HG02763 (cell line): Measurements from ENCODE around the gene VWA1.
"Not testable (repeated sequence)": the region's sequence is repeated elsewhere in the genome, so short reads cannot be mapped to it uniquely, and the experiment has no call there.

ENCODE experiments used
- ATAC-seq: cut with Tn5 transposase; IDR thresholded peaks from one replicate; pipeline ENCODE4 v1.9.1; 2021; ENCODE audit warnings: mild to moderate bottlenecking, moderate library complexity; ENCODE audit not compliant: unreplicated experiment

Gene VWA1

DNA sequence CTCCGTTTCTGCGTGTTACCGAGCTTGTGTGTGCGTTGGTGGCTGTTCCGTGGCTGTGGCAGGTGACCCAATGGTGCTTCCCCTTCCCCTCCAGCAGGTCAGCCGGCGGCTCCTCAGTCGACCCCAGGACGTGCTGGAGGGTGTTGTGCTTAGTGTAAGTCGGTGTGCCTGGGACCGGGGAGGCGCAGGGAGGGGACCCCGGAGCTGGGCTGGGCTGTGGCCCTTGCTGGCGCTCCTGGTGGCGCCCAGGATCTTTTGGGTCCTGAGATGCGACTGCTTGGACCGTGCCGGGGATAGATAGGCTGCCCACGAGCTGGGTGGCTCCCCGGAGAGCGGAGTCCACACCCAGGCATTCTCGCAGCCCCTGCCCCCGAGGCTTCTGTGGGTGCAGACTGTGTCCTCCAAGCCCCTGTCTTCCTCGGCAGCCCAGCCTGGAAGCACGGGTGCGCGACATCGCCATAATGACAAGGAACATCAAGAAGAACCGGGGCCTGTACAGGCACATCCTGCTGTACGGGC, 19.9 kb downstream of the VWA1 start:
- ATAC-seq = no peak

DNA sequence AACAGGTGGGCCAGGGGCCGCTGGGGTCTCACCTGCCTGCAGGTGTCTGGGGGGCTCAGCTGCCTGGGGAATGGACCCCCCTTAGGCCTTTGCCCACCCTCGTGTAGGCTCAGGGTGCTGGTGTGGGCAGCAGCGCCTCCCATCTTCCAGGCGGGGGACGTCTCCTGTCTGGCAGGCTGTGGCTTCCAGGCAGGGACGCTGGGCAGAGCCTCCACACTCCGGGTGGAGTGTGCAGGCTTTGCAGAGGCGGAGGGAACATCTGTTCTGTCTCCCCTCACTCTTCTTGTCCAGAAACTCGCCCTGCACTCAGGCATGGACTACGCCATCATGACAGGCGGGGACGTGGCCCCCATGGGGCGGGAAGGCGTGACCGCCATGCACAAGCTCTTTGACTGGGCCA, 20.4 kb downstream of the VWA1 start:
- not testable (repeated sequence) for ATAC-seq

DNA sequence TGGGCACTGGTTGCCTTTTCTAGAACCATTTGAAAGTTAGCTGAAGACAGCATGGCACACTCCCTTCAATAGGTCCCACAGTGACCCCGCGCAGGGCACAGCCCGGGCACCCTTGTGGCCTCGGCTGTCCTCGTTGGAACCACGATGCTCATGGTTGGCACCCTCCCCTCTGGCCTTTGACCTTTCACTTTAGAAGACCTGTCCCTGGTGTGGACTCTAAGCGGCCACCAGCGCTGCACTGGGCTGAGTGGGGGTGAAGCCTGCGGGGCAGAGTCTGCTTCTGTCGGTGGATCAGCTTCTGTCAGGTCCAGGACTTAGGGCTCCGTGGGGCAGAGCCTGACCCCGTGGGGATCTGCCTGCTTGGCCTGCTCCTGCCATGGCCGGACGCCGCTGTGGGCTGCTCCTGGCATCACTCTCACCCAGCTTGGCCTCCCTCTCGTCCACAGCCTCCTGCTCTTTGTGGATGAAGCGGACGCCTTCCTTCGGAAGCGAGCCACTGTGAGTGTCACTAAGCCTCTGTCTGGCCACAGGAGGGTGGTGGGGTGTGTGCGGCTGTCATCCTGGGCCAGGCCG, 21.3 kb downstream of the VWA1 start:
- not testable (repeated sequence) for ATAC-seq

DNA sequence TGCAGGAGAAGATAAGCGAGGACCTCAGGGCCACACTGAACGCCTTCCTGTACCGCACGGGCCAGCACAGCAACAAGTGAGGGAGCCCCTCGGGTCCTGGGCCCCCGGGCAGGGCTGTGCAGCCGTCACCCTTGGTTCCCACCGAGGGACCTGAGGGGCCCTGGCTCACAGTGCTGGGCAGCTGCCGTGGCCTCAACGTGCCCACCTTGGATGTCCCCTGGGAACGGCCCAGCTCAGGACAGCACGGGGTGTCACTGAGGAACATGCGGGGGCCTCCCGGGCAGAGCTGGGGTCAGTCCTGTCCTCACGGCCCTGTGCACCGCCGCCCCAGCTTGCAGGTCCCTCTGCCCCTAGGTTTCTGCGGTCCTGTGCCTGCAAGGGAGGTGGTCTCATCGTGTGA, 23.7 kb downstream of the VWA1 start:
- not testable (repeated sequence) for ATAC-seq

GRCh38 chr1:1459711-1460110, 24.2 kb downstream of the VWA1 start:
- not testable (repeated sequence) for ATAC-seq

DNA sequence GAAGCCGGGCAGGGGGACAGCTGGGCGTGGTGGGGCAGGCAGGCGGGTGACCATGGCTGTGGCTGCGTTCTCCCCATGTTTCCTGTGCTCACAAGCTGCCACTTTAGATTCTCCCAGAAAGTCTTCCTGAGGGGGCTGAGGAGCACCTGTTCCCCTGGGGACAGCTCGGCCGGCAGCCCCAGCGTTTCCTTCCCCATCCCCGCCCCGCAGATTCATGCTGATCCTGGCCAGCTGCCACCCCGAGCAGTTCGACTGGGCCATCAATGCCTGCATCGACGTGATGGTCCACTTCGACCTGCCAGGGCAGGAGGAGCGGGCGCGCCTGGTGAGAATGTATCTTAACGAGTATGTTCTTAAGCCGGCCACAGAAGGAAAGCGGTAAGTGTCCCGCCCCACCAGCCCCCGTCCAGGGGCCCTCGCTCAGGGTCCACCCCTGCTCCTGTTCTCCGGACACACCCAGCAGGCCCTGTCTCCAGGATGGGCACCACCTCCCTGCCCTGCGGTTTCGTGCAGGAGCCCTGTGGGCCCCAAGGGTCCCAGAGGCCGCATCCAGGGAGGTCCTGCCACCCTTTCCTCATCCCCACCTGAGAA, 25.1 kb downstream of the VWA1 start:
- no peak for ATAC-seq

- no peak for ATAC-seq
These were observed 26.3 kb downstream of the VWA1 start for GRCh38 chr1:1461721-1462317.

DNA sequence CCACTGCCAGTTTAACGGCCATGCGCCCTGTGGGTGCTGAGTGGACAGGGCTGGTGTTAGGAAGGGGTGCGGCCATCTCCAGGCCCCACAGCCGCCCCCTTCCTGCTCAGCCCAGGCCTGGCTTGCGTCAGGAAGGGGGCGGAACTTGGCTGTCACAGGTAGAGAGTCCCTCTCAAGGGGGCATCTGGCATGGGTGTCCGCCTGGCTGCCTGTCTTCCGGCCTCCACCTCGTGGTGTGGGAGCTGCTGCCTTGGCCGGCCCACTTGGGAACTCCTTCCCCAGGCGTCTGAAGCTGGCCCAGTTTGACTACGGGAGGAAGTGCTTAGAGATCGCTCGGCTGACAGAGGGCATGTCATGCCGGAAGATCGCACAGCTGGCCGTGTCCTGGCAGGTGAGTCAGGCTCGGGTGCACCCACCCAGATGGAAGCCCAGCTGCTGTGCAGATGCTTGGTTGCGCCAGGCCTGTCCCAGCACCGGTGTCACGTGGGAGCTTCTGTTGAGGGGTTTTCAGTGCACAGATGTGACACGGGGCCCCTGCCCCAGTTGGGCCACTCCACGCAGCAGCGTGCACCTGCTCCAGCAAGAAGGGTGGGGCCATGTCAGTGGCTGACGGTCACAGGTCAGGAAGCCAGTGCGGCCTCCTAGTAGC, 27.0 kb downstream of the VWA1 start:
- ATAC-seq = no peak

DNA sequence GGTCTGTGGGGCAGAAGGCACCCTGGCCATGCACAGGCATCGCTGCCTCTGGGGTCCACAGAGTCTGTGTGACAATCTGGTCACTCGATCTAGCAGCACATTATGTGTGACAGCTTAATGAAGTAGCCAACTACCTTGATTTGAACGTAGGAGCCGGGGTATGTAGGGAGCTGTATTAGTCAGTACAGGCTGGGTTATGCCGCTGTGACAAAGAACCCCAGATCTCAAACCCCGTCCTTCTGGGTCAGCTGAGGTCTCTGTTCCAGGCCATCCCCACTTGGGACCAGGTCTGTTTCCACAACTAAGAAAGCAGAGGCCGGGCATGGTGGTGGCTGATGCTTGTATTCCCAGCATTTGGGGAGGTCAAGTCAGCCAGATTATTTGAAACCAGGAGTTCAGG, 27.8 kb downstream of the VWA1 start:
- no peak for ATAC-seq

GRCh38 chr1:1468196-1468985, 32.9 kb downstream of the VWA1 start:
- ATAC-seq = not testable (repeated sequence)

GRCh38 chr1:1470626-1471388, 35.3 kb downstream of the VWA1 start:
- ATAC-seq = no peak

- peak; percentile 86 for ATAC-seq
These were observed 36.0 kb downstream of the VWA1 start, which contains the start of gene ATAD3B for GRCh38 chr1:1471389-1472052. TSS of gene ATAD3B (plus strand) at chr1:1471765. CDS start at chr1:1471885, 120 bp downstream.

GRCh38 chr1:1472053-1472876, 36.8 kb downstream of the VWA1 start:
- peak; percentile 7 for ATAC-seq

DNA sequence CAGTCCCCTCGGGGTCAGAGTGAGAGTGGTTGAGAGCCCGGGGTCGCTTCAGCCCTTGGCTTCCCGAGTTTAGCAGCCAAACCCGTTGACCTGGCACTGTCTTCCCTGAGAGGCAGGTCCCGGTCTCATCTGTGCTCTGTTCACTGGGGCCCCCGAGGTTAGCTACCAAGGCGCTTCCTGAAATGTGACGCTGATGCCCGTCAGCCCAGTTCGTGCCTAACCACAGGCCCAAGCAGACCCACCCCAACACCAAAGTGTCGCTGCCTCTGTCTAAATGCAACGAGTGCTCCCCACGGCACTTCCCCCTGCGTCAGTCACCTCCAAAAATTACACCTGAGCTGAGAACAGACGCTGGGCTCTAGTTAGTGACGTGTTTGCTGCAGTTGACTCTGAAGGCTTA, 40.5 kb downstream of the VWA1 start:
- not testable (repeated sequence) for ATAC-seq

- ATAC-seq = no peak
These were observed 41.7 kb downstream of the VWA1 start for GRCh38 chr1:1477206-1477605.

DNA sequence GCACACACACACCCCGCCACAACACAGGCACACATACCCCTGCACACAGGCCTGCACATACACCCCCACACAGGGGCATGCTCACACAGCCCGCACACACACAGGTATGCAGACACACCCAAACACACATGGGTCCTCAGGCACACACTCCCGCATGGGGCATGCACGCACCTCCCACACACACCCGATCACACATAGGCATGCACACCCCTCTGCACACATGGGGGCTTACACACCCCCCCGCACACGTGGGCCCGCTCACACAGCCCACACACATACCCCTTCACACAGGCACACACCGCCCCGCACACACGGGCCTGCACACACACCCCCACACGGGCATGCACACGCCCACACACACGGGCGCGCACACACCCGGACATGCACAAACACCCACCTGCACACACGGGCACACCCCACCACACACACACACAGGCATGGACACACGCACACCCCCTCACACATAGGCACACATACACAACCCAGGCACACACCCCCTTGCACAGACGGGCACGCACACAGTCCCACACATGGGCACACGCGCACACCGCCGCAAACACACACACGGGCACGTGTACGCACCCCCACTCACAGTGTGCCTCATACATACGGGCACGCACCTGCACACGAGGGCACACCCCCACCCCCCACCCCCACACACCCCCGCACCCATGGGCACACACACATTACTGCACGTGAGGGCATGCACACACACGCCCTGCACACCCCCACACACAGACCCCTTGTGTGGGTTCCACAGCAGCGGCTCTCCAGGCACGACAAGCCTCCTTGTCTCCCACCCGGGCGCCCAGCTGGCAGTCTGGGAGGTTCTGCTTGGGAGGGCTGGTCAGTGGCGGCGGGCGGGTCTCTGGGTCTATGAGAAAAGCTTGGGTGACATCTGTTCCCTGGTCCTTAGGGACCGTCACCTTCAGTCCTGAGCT, 44.3 kb downstream of the VWA1 start:
- ATAC-seq = no peak

DNA sequence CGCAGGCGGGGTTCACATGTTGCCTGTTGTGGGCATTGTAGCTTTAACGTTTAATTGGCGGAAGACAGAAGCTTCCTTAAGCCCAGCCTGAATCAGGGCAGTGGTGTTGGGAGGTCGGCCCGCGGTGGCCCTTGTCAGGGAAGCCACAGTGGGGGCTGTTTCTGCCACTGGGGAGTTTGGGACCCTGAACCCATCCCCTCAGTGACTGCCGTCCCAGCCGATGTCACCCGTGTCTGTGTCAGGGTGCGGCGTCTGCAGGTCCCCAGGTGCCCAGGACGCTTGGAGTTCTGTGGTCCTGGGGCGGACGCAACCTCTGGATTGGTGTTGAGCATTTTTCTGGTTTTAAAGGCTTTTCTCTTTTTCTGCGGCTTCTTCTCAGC, 45.0 kb downstream of the VWA1 start:
- not testable (repeated sequence) for ATAC-seq

GRCh38 chr1:1481811-1482210, 46.3 kb downstream of the VWA1 start:
- not testable (repeated sequence) for ATAC-seq
